ENCODE measurements around the gene SLC31A1. TPM values are rescaled to one million over a fixed set of nuclear protein-coding genes. Genes with fewer than 3 reads are reported as not detected.

SLC31A1 gene
- total RNA-seq, 4 donors from 2014 or later: 7.4 to 82.7 (median 50.6) TPM

- TF ChIP-seq POLR2A (IDR thresholded peaks at IDR 0.05): no peak
- no peak for TF ChIP-seq CTCF (IDR thresholded peaks at IDR 0.05)
- Histone ChIP-seq H3K27ac (peak overlapping the region in 1 of 4 donors; percentile 28), H3K4me1 (no peaks in the 10 kb centered on the region), H3K27me3 (no peaks in the 10 kb centered on the region), H3K4me3 (no peak overlapping the region), H3K36me3 (peaks cover 0 to 48% (median 0%) of the 10 kb centered on the region in 3 donors), H3K9me3 (no peaks in the 10 kb centered on the region)
- DNase-seq: no peak
Observed at GRCh38 chr9:113261917-113262671, 40.8 kb downstream of the SLC31A1 start.

GRCh38 chr9:113266174-113266573, 44.8 kb downstream of the SLC31A1 start:
- Histone ChIP-seq H3K27ac (no peak overlapping the region), H3K27me3 (no peaks in the 10 kb centered on the region), H3K4me3 (no peak overlapping the region), H3K36me3 (peaks cover 0 to 45% (median 0%) of the 10 kb centered on the region in 3 donors), H3K4me1 (no peaks in the 10 kb centered on the region), H3K9me3 (no peaks in the 10 kb centered on the region)
- DNase-seq: no peak
- TF ChIP-seq POLR2A (IDR thresholded peaks at IDR 0.05) (no peak), CTCF (IDR thresholded peaks at IDR 0.05) (no peak)

GRCh38 chr9:113267911-113268566, 46.7 kb downstream of the SLC31A1 start:
- no peak overlapping the region for H3K4me3 ChIP-seq
- no peaks in the 10 kb centered on the region for H3K27me3 ChIP-seq
- no peak overlapping the region for H3K27ac ChIP-seq
- peaks cover 0 to 57% (median 0%) of the 10 kb centered on the region in 3 donors for H3K36me3 ChIP-seq
- DNase-seq: no peak
- TF ChIP-seq CTCF (IDR thresholded peaks at IDR 0.05) (no peak), POLR2A (IDR thresholded peaks at IDR 0.05) (no peak)
- H3K4me1 ChIP-seq: no peaks in the 10 kb centered on the region
- H3K9me3 ChIP-seq: no peaks in the 10 kb centered on the region

- H3K4me3 ChIP-seq: no peak overlapping the region
- TF ChIP-seq POLR2A (IDR thresholded peaks at IDR 0.05): no peak
- no peak for TF ChIP-seq CTCF (IDR thresholded peaks at IDR 0.05)
- H3K27me3 ChIP-seq: no peaks in the 10 kb centered on the region
- peaks cover 0 to 58% (median 0%) of the 10 kb centered on the region in 3 donors for H3K36me3 ChIP-seq
- no peaks in the 10 kb centered on the region for H3K4me1 ChIP-seq
- DNase-seq: no peak
- no peak overlapping the region for H3K27ac ChIP-seq
- no peaks in the 10 kb centered on the region for H3K9me3 ChIP-seq
Observed at GRCh38 chr9:113269355-113269754, 48.0 kb downstream of the SLC31A1 start.

- DNase-seq: no peak
- Histone ChIP-seq H3K4me1 (no peaks in the 10 kb centered on the region), H3K4me3 (no peak overlapping the region), H3K9me3 (no peaks in the 10 kb centered on the region), H3K27ac (no peak overlapping the region), H3K36me3 (peaks cover 0 to 58% (median 0%) of the 10 kb centered on the region in 3 donors), H3K27me3 (no peaks in the 10 kb centered on the region)
- no peak for TF ChIP-seq POLR2A (IDR thresholded peaks at IDR 0.05)
- TF ChIP-seq CTCF (IDR thresholded peaks at IDR 0.05): no peak
Observed at GRCh38 chr9:113269871-113270270, 48.5 kb downstream of the SLC31A1 start.

Measured in Peyer's patch (tissue), 4 donors.